HEK293T (cell line): ENCODE data around the gene STARD13.

ENCODE experiments used
- ARNT ChIP-seq: fragments of 450-650 bp; IDR thresholded peaks from 2 replicates; pipeline ENCODE4 v1.6.1; 2017; ENCODE audit warnings: mild to moderate bottlenecking
- PKNOX1 ChIP-seq: fragments of 450-650 bp; IDR thresholded peaks from 2 replicates; pipeline ENCODE4 v1.6.1; 2016

GRCh38 chr13:33210090-33210489 is 75.5 kb downstream of the STARD13 start:
- no peak for TF ChIP-seq PKNOX1
- no peak for TF ChIP-seq ARNT
